HEK293 (cell line): Measurements from ENCODE around the gene SKA2.

Source experiments
- CTCF ChIP-seq: fragments of 450-650 bp; formaldehyde crosslinking; IDR thresholded peaks from 2 replicates; pipeline ENCODE4 v1.5.1; 2016; ENCODE audit warnings: missing biosample characterization, missing genetic modification characterization
- HOXA7 ChIP-seq: sonication (generic); formaldehyde crosslinking; IDR thresholded peaks from 2 replicates; pipeline ENCODE4 v1.8.1; 2022; ENCODE audit warnings: missing genetic modification reagents, borderline replicate concordance
- TCF7L2 ChIP-seq: IDR thresholded peaks from 2 replicates; pipeline ENCODE4 v1.6.1; 2011; ENCODE audit warnings: low read depth, mild to moderate bottlenecking, inconsistent platforms, low read length, moderate library complexity, borderline replicate concordance
- ZIC2 ChIP-seq: fragments of 450-650 bp; formaldehyde crosslinking; IDR thresholded peaks from 2 replicates; pipeline ENCODE4 v1.5.1; 2016; ENCODE audit warnings: missing biosample characterization, missing genetic modification characterization
- ZNF10 ChIP-seq: fragments of 450-650 bp; formaldehyde crosslinking; IDR thresholded peaks from 2 replicates; pipeline ENCODE4 v1.5.1; 2017; ENCODE audit warnings: missing biosample characterization, missing genetic modification characterization
- TF ChIP-seq, protein P1 (sequence below): fragments of 450-650 bp; formaldehyde crosslinking; IDR thresholded peaks from 2 replicates; pipeline ENCODE4 v1.5.1; 2016; ENCODE audit warnings: missing biosample characterization, missing genetic modification characterization

- TF ChIP-seq, protein P1, sequence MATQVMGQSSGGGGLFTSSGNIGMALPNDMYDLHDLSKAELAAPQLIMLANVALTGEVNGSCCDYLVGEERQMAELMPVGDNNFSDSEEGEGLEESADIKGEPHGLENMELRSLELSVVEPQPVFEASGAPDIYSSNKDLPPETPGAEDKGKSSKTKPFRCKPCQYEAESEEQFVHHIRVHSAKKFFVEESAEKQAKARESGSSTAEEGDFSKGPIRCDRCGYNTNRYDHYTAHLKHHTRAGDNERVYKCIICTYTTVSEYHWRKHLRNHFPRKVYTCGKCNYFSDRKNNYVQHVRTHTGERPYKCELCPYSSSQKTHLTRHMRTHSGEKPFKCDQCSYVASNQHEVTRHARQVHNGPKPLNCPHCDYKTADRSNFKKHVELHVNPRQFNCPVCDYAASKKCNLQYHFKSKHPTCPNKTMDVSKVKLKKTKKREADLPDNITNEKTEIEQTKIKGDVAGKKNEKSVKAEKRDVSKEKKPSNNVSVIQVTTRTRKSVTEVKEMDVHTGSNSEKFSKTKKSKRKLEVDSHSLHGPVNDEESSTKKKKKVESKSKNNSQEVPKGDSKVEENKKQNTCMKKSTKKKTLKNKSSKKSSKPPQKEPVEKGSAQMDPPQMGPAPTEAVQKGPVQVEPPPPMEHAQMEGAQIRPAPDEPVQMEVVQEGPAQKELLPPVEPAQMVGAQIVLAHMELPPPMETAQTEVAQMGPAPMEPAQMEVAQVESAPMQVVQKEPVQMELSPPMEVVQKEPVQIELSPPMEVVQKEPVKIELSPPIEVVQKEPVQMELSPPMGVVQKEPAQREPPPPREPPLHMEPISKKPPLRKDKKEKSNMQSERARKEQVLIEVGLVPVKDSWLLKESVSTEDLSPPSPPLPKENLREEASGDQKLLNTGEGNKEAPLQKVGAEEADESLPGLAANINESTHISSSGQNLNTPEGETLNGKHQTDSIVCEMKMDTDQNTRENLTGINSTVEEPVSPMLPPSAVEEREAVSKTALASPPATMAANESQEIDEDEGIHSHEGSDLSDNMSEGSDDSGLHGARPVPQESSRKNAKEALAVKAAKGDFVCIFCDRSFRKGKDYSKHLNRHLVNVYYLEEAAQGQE, result no peak
- TF ChIP-seq TCF7L2, result no peak
- TF ChIP-seq CTCF (tag by site-specific recombination), result no peak
- no peak for TF ChIP-seq HOXA7 (CRISPR knock-in tag)
- no peak for TF ChIP-seq ZNF10 (tag by site-specific recombination)
- TF ChIP-seq ZIC2 (tag by site-specific recombination), result no peak
Measured at GRCh38 chr17:59193336-59193862, 38.4 kb upstream of the SKA2 start.
